K562 (cell line): ENCODE results near the gene LRCH1. TPM values are rescaled to one million over a fixed set of nuclear protein-coding genes. Genes with fewer than 3 reads are reported as not detected.

ENCODE experiments used
- ATAC-seq: fragments of 200-7000 bp; cut with Tn5 transposase; 3 replicates; pipeline ENCODE4 v1.9.1; 2020; ENCODE audit warnings: moderate library complexity
- BruUV-seq: library from RNA; stranded (reverse); fragments of 400-500 nt; replicated peaks from 2 replicates; lab custom pipeline; 2021; lab: Mats Ljungman, UMichigan
- CTCF ChIA-PET: fragments of 300-600 bp; formaldehyde crosslinking; extraction: SDS; loops from one replicate; lab custom pipeline; 2021; ENCODE audit warnings: low intra/inter-chr PET ratio; lab: Yijun Ruan, JAX
- POLR2A ChIA-PET: fragments of 300-600, 350-650 bp; sonication (Branson Sonifier 250); formaldehyde crosslinking; extraction: SDS; loops from one replicate; lab custom pipeline; 2021; ENCODE audit warnings: antibody characterized with exemption, inconsistent platforms; lab: Yijun Ruan, JAX
- DNase-seq, 4 experiments: peaks; one replicate each; pipeline versions ENCODE4 v3.0.0 to v3.0.0-alpha.2; 2011 to 2018; ENCODE audit warnings: low spot score in 3 of 4, mixed read lengths in 3 of 4; ENCODE audit errors: extremely low read depth in 1 of 4
- FAIRE-seq: peaks from 2 replicates; lab custom pipeline; 2011; peaks lifted over from hg19 to GRCh38; lab: Jason Lieb, UNC
- H2AFZ ChIP-seq: 2 replicates; pipeline ENCODE4 v1.6.0; 2011; ENCODE audit warnings: low read depth, low read length, control low read depth, inconsistent platforms
- H3K27ac ChIP-seq: fragments of 200-600 bp; 3 replicates; pipeline ENCODE4 v1.8.0; 2011; ENCODE audit warnings: low read depth, mild to moderate bottlenecking, control low read depth, inconsistent platforms, low read length, moderate library complexity, mixed read lengths; ENCODE audit errors: extremely low read depth
- H3K27me3 ChIP-seq, 2 experiments: fragments of 300-600 bp in 1 of 2; 2 replicates in 1 of 2; 3 replicates in 1 of 2; pipeline versions ENCODE4 v1.6.0 to v1.8.0; 2011; ENCODE audit warnings: inconsistent platforms in 2 of 2, low read length in 2 of 2, mild to moderate bottlenecking in 1 of 2, mixed read lengths in 1 of 2, moderate library complexity in 1 of 2; ENCODE audit not compliant: control insufficient read depth in 2 of 2, insufficient read depth in 2 of 2
- H3K36me3 ChIP-seq: fragments of 300-600 bp; 3 replicates; pipeline ENCODE4 v1.8.0; 2011; ENCODE audit warnings: mild to moderate bottlenecking, low read length, inconsistent platforms; ENCODE audit not compliant: control insufficient read depth, insufficient read depth
- H3K4me1 ChIP-seq, 2 experiments: fragments of 200-600 bp in 1 of 2; replicated peaks in 1 of 2; 2 replicates in 1 of 2; 3 replicates in 1 of 2; pipeline versions ENCODE4 v1.5.1 to v1.8.0; 2011; ENCODE audit warnings: inconsistent platforms in 2 of 2, low read length in 2 of 2, mild to moderate bottlenecking in 1 of 2, mixed read lengths in 1 of 2, moderate library complexity in 1 of 2; ENCODE audit not compliant: control insufficient read depth in 2 of 2, insufficient read depth in 2 of 2
- H3K4me2 ChIP-seq: 2 replicates; pipeline ENCODE4 v1.6.1; 2011; ENCODE audit warnings: low read length, control low read depth, inconsistent platforms, mixed read lengths; ENCODE audit not compliant: insufficient read depth
- H3K4me3 ChIP-seq: fragments of 200-600 bp; sonication (generic), shearing (Covaris generic); 2 replicates; pipeline ENCODE4 v1.5.1; 2016; ENCODE audit warnings: control low read depth, inconsistent platforms
- H3K79me2 ChIP-seq: fragments of 200-600 bp; 3 replicates; pipeline ENCODE4 v1.8.0; 2011; ENCODE audit warnings: low read length, inconsistent platforms; ENCODE audit not compliant: control insufficient read depth, insufficient read depth
- H3K9ac ChIP-seq, 2 experiments: 2 replicates each; pipeline versions ENCODE4 v1.6.0 to v1.6.1; 2011; ENCODE audit warnings: low read depth in 2 of 2, low read length in 2 of 2, control low read depth in 1 of 2, inconsistent platforms in 1 of 2, mild to moderate bottlenecking in 1 of 2, mixed read lengths in 1 of 2; ENCODE audit not compliant: insufficient read depth in 1 of 2
- H3K9me1 ChIP-seq: one replicate; pipeline ENCODE4 v1.6.0; 2011; ENCODE audit warnings: inconsistent platforms, mild to moderate bottlenecking, low read length, moderate library complexity; ENCODE audit not compliant: control insufficient read depth, insufficient read depth
- H3K9me3 ChIP-seq: replicated peaks from 2 replicates; pipeline ENCODE4 v1.5.1; 2011; ENCODE audit warnings: low read depth, low read length, inconsistent platforms; ENCODE audit not compliant: control insufficient read depth, insufficient read depth
- H4K20me1 ChIP-seq: replicated peaks from 2 replicates; pipeline ENCODE4 v1.6.1; 2011; ENCODE audit warnings: low read length, inconsistent platforms, mixed read lengths; ENCODE audit not compliant: control insufficient read depth, insufficient read depth
- HNRNPUL1 ChIP-seq: fragments of 200-400 bp; formaldehyde crosslinking; IDR thresholded peaks from 2 replicates; pipeline ENCODE4 v1.6.1; 2017; ENCODE audit warnings: low read length
- MCM5 ChIP-seq: fragments of 450-650 bp; IDR thresholded peaks from 2 replicates; pipeline ENCODE4 v1.6.1; 2016; ENCODE audit warnings: low read depth
- NUFIP1 ChIP-seq: fragments of 450-650 bp; IDR thresholded peaks from 2 replicates; pipeline ENCODE4 v1.6.1; 2018; ENCODE audit not compliant: partially characterized antibody
- PRPF4 ChIP-seq: fragments of 200-400 bp; formaldehyde crosslinking; IDR thresholded peaks from one replicate; pipeline ENCODE4 v1.6.1; 2017; ENCODE audit warnings: low read length, low read depth, mild to moderate bottlenecking; ENCODE audit not compliant: insufficient read depth, poor library complexity, severe bottlenecking
- PYGO2 ChIP-seq: fragments of 450-650 bp; IDR thresholded peaks from 2 replicates; pipeline ENCODE4 v1.6.1; 2016; ENCODE audit warnings: mild to moderate bottlenecking, missing genetic modification characterization, moderate library complexity, missing compliant biosample characterization
- RB1 ChIP-seq: fragments of 450-650 bp; IDR thresholded peaks from 2 replicates; pipeline ENCODE4 v1.6.1; 2017; ENCODE audit warnings: low read depth, mild to moderate bottlenecking
- SMARCA5 ChIP-seq: fragments of 450-650 bp; IDR thresholded peaks from 2 replicates; pipeline ENCODE4 v1.6.1; 2016
- SRSF7 ChIP-seq: fragments of 200-400 bp; formaldehyde crosslinking; optimal IDR thresholded peaks from 2 replicates; pipeline ENCODE3; 2017; ENCODE audit warnings: mild to moderate bottlenecking, low read depth, low read length
- TEAD1 ChIP-seq, 2 experiments: fragments of 450-650 bp in 1 of 2; sonication (generic) in 1 of 2; formaldehyde crosslinking; IDR thresholded peaks; 2 replicates each; pipeline versions ENCODE4 v1.4.0 to v1.8.0; 2020 to 2022; ENCODE audit warnings: mild to moderate bottlenecking in 2 of 2, missing genetic modification reagents in 1 of 2
- ZNF644 ChIP-seq: fragments of 200-800 bp; sonication (Bioruptor generic); IDR thresholded peaks from 2 replicates; pipeline ENCODE4 v1.6.1; 2016; ENCODE audit warnings: low read depth, missing genetic modification characterization, missing compliant biosample characterization
- WGBS: fragments of 100-300 bp; shearing (Covaris generic); methylation state at CpG from one replicate; pipeline ENCODE4 v1.1.6; 2016; ENCODE audit warnings: low coverage, mixed read lengths; ENCODE audit not compliant: insufficient coverage; ENCODE audit errors: missing lambda C conversion rate; 5-methylcytosine and 5-hydroxymethylcytosine counted together
- in situ Hi-C: fragments of 300-500 bp; cut with MboI; formaldehyde crosslinking; loops from 4 replicates; pipeline ENCODE4 v1.15.0; 2018; ENCODE audit warnings: inconsistent platforms, mixed read lengths
- intact Hi-C: fragments of 100-400 bp; cut with micrococcal nuclease; formaldehyde crosslinking; loops from 2 replicates; pipeline ENCODE4 v1.14.2; 2022
- polyA plus RNA-seq, 8 experiments: library from polyadenylated mRNA; depleted of rRNA in 4 of 8; stranded (reverse) in 5 of 8; unstranded in 3 of 8; fragments of >200 nt; fragmentation: Nextera tagmentation in 2 of 8; fragmentation: Illumina TruSeq in 1 of 8; extraction: Ambion mirVana in 2 of 8; extraction: Trizol in 1 of 8; gene quantifications; 2 replicates each; pipeline versions ENCODE4 v1.2.1 to v1.2.3, GENCODE V29; 2011 to 2014; ENCODE audit warnings: inconsistent platforms in 1 of 8, missing spikeins in 1 of 8
- total RNA-seq, 7 experiments: library from RNA; depleted of rRNA in 6 of 7; stranded (reverse); fragments of >200 nt in 6 of 7; fragmentation: Illumina TruSeq in 2 of 7; extraction: Trizol in 2 of 7; gene quantifications; 2 replicates each; pipeline versions ENCODE4 v1.2.1 to v1.2.3, GENCODE V29; 2011 to 2021; ENCODE audit warnings: low replicate concordance in 1 of 7
- TF ChIP-seq, protein P1 (sequence below): sonication (generic); formaldehyde crosslinking; IDR thresholded peaks from 2 replicates; pipeline ENCODE4 v1.4.0; 2020; ENCODE audit warnings: mild to moderate bottlenecking, missing genetic modification reagents
- TF ChIP-seq, protein P2 (sequence below): fragments of 250-450 bp; sonication (Bioruptor Pico); IDR thresholded peaks from 2 replicates; pipeline ENCODE4 v1.8.0; 2022; ENCODE audit warnings: inconsistent platforms
- TF ChIP-seq, protein P3 (sequence below): IDR thresholded peaks from 2 replicates; pipeline ENCODE4 v1.6.1; 2014; ENCODE audit warnings: antibody characterized with exemption

The LRCH1 gene
- total and polyA plus RNA-seq, 9 of the 15 experiments (the other 6 are each of a cell fraction or from before 2014, with no cell fraction given), result 1.1 to 6.8 (median 3.7) TPM

DNA sequence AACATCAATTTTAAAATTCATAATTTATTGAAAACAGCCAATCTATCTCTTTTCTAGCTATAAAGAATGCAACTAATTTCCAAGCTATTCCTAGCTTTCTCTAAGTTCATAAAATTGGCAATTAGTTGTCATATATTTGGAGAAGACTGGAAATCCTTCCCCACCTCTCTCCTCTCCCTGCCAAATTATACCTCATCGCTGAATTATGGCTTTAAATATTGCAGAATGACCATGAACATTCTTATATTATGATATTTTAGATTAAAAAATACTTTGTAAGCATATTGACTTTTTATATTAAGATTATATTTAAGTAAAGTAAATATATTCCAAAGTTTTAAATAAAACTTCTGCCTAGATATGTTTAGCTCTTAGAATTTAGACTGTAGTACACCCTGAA lies 185.8 kb downstream of the LRCH1 start:
- WGBS, result 67% methylated on average over 1 of the region's 1 CpG
- ATAC-seq, result no peak
- FAIRE-seq, result no peak

More for the DNA sequence above, 185.8 kb downstream of the LRCH1 start:
- CTCF ChIA-PET, result no interaction called here
- no peak overlapping the region for H3K4me3 ChIP-seq
- H3K9ac ChIP-seq, result no peak overlapping the region
- no peaks in the 10 kb centered on the region for H4K20me1 ChIP-seq
- intact Hi-C loops (no loop called here), in situ Hi-C loops (no loop called here)
- H3K36me3 ChIP-seq, result peaks cover 7% of the 10 kb centered on the region; the same call in 1 of the 3 replicates
- no peak overlapping the region for H3K4me2 ChIP-seq
- no TSS peak for BruUV-seq
- H2AFZ ChIP-seq, result no peak overlapping the region
- H3K27ac ChIP-seq, result no peak overlapping the region
- no peaks in the 10 kb centered on the region for H3K9me1 ChIP-seq
- no peaks in the 10 kb centered on the region for H3K4me1 ChIP-seq
- H3K27me3 ChIP-seq, result no peaks in the 10 kb centered on the region
- DNase-seq, result no peak
- POLR2A ChIA-PET, result interaction anchor here (0.6 kb wide), 1 partner anchor 44 kb away, joined by 3 read pairs; no protein-coding TSS in a partner anchor
- no peaks in the 10 kb centered on the region for H3K79me2 ChIP-seq
- H3K9me3 ChIP-seq, result no peaks in the 10 kb centered on the region
- TF ChIP-seq MCM5 (no peak), HNRNPUL1 (no peak), RB1 (no peak), PRPF4 (no peak), NUFIP1 (no peak), SMARCA5 (no peak), SRSF7 (no peak), ZNF644 (tag) (no peak), TEAD1 (CRISPR knock-in tag; IDR thresholded peaks at IDR 0.05) (no peak), PYGO2 (tag) (no peak)
- TF ChIP-seq, protein P1, sequence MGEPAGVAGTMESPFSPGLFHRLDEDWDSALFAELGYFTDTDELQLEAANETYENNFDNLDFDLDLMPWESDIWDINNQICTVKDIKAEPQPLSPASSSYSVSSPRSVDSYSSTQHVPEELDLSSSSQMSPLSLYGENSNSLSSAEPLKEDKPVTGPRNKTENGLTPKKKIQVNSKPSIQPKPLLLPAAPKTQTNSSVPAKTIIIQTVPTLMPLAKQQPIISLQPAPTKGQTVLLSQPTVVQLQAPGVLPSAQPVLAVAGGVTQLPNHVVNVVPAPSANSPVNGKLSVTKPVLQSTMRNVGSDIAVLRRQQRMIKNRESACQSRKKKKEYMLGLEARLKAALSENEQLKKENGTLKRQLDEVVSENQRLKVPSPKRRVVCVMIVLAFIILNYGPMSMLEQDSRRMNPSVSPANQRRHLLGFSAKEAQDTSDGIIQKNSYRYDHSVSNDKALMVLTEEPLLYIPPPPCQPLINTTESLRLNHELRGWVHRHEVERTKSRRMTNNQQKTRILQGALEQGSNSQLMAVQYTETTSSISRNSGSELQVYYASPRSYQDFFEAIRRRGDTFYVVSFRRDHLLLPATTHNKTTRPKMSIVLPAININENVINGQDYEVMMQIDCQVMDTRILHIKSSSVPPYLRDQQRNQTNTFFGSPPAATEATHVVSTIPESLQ (CRISPR knock-in tag), result no peak
- TF ChIP-seq, protein P2, sequence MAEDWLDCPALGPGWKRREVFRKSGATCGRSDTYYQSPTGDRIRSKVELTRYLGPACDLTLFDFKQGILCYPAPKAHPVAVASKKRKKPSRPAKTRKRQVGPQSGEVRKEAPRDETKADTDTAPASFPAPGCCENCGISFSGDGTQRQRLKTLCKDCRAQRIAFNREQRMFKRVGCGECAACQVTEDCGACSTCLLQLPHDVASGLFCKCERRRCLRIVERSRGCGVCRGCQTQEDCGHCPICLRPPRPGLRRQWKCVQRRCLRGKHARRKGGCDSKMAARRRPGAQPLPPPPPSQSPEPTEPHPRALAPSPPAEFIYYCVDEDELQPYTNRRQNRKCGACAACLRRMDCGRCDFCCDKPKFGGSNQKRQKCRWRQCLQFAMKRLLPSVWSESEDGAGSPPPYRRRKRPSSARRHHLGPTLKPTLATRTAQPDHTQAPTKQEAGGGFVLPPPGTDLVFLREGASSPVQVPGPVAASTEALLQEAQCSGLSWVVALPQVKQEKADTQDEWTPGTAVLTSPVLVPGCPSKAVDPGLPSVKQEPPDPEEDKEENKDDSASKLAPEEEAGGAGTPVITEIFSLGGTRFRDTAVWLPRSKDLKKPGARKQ, result no peak
- TF ChIP-seq, protein P3, sequence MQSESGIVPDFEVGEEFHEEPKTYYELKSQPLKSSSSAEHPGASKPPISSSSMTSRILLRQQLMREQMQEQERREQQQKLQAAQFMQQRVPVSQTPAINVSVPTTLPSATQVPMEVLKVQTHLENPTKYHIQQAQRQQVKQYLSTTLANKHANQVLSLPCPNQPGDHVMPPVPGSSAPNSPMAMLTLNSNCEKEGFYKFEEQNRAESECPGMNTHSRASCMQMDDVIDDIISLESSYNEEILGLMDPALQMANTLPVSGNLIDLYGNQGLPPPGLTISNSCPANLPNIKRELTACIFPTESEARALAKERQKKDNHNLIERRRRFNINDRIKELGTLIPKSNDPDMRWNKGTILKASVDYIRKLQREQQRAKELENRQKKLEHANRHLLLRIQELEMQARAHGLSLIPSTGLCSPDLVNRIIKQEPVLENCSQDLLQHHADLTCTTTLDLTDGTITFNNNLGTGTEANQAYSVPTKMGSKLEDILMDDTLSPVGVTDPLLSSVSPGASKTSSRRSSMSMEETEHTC, result no peak
